NCI-H2227 (cell line): ENCODE results near the gene U2AF2.
"Not testable (repeated sequence)": the region's sequence is repeated elsewhere in the genome, so short reads cannot be mapped to it uniquely, and the experiment has no call there.

Experiments
- DNase-seq: peaks from one replicate; lab custom pipeline; 2025; ENCODE audit not compliant: unreplicated experiment; lab: John Stamatoyannopoulos, UW

U2AF2 gene

DNA sequence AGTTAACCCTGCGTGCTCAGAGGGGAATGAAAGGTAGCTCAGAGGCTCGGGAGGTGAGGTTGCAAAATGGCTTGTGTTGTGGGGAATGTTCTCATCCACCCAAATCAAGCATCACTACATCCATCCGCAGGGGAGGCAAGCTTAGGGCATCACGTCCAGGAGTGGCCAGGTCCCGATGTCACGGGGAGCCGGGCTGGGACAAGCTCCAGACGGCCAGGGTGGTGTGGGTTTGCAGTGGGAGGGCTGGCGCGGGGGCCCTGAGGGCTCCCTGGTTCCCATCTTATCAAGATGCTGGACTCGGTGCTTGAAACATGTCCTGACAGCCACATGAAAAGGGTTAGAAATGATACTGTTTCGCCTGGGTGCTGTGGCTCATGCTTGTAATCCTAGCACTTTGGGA, 46.0 kb downstream of the U2AF2 start:
- DNase-seq, result no peak

DNA sequence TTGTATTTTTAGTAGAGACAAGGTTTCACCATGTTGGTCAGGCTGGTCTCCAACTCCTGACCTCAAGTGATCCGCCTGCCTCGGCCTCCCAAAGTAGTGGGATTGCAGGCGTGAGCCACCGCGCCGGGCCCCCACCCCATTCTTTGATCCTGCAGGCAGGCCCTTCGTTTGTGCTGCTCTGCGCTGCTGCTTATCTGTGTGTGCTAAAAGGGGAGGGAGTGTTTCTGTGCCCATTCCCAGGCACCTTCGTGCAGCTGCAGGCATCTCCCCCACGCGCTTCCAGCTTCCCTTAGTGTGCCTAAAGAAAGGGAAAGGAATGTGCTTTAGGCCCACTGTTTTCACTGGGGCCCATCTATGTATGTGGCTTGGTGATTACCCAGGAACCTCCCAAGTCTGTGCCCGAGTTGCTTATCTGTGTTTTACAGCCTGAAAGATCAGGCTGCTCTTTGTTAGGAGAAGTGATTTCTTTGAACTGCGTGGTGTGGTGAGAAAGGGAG, 47.3 kb downstream of the U2AF2 start:
- DNase-seq, result no peak

DNA sequence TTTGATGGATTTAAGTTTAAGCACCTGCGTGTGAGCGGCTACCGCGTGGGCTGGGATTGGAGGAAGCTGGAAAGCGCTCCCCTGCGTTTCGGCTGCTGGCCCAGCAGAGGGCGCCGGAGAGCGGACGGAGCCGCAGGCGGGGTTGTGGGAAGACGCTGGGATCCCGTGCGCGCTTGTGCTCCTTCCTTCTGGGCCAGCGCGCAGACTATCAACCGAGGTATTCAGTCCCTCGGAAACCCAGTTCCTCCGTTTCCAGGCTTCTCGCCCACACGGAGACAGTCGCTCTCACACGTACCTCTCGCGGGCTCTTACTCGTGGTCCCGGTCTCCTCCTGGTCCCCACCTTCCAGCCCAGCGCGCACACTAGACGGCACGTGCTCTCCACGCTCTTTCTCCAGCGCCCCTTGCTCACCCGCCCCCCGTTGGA, 49.0 kb downstream of the U2AF2 start:
- DNase-seq, result no peak

DNA sequence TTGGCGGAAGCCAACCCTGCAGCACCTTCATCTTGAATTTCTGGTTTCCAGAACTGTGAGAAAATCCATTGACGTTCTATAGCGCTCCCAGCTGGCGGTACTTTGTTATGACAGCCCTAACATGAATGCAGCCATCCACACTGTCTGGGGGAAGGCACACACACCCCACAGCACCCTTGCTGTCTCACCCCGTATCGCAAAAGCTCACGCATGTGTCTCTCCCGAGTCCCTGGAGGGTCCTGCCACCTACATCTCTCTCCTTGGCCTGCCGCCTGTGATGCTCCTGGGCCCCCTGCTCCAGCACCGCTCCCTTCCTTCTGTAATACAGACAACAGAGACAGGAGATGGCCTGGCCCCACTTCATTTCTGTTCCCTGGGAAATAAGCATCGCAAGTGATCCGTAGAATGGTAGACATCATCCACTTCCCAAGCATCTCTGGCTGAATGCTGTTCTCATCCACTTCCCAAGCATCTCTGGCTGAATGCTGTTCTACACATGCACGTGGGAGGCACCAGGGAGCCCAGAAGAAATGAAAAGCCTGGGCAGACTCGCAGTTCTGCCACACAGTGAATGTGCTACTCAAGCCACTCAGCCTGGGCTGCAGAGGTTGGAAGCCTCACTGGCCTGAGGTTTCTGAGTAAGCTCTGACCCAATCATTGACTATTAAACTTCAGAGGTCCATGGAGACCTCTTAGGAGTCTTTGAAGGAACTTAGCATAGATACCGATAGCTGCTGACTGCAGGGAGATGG, 49.8 kb downstream of the U2AF2 start:
- DNase-seq, result no peak

DNA sequence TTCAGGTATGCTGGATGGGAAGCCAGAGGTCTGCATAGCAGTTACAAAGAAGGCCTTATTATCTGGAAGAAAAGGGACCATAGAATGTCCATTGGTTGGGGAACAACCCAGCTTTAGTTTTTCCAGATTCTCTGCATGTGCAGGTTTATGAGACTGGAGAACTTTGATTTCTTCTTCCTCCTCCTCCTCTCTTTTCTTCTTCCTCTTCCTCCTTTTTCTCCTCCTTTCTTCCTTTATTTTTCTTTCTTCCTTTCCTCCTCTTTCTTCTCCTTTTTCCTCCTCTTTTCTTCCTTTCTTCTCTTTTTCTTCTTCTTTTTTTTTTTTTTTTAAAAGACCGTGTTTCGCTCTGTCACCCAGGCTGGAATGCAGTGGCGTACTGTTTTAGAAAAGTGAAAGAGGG, 51.1 kb downstream of the U2AF2 start:
- DNase-seq, result no peak

DNA sequence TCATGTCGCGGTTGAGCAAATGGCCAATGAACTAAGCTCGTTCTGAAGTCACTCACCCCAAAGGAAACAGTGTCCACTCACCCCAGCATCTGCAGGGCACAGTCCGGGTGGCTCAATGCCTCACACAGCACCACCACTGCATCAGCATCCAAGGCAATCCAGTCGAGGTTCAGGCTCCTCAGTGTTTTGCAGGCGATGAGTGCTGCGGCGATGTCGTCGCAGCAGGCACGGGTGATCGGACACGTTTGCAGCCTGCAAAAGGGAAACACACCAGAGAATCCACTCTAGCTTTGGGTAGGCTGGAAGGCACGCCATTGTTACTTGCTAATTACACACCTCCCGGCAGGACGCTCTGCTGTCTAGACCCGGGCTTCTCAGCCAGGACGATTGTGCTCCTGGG, 56.9 kb downstream of the U2AF2 start:
- no peak for DNase-seq

DNA sequence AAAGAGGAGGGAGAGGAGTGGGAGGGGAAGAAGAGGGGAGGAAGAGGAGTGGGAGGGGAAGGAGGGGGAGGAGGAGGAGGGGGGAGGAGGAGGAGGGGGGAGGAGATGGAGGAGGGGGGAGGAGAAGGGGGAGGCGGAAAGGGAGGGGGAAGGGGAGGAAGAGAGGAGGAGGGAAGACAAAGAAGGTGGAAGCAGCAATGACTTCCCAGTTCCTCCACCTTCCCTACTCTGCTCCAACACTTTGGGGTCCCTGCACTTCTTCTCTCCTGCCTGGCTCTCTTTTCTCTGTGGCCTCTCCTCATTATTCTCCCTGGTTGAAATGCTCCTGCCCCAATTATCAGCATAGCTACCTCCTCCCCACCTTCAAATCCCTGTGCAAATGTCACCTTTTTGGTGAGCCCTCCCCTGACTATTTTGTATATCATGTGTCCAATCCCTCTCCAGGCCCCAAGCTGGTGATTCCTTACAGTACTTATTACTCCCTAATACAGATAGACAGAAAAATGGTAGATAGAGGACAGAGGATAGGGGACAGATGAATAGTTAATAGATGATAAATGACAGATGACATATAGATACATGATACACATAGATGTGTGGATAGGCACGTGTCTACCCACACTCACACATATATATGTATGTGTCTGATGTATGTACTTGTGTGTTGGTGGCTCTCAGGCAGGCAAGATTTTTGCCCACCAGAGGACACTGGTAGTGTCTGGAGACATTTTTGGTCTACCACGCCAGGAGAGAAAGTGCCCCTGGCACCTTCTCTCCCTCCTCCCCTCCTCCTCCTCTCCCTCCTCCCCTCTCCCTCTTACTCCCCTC, 58.2 kb downstream of the U2AF2 start:
- no peak for DNase-seq

DNA sequence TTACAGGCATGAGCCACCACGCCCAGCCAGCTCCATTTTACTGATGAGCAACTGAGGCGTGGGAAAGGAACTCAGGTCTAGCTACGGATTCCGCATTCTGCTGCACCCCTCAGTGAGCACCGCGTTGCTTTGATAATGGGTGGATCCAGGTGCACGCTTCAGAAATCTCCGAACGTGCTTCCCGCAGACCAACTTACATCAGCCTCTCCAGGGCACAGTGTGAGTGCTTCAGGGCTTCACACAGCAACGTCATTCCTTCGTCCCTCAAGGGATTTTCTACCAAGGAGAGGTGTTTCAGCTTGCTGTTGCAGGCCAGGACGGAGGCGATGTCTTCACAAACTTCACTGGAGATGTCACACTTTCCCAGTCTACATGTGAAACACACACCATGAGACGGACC, 61.7 kb downstream of the U2AF2 start:
- no peak for DNase-seq

DNA sequence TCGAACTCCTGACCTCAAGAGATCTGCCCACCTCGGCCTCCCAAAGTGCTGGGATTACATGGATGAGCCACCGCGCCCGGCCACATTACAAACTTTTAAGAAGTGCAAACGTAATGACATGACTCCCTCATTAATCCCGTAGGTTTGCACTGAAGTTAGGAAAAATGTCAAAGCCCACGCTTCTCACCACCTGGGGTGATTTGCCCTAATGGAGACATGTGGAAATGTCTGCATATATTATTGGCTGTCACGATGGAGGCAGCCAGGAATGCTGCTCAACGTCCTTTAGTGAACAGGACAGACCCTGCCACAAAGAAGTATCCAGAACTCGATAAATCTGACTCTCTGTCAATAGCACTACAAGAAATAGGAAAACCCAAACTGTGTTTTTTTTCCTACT, 62.4 kb downstream of the U2AF2 start:
- no peak for DNase-seq

DNA sequence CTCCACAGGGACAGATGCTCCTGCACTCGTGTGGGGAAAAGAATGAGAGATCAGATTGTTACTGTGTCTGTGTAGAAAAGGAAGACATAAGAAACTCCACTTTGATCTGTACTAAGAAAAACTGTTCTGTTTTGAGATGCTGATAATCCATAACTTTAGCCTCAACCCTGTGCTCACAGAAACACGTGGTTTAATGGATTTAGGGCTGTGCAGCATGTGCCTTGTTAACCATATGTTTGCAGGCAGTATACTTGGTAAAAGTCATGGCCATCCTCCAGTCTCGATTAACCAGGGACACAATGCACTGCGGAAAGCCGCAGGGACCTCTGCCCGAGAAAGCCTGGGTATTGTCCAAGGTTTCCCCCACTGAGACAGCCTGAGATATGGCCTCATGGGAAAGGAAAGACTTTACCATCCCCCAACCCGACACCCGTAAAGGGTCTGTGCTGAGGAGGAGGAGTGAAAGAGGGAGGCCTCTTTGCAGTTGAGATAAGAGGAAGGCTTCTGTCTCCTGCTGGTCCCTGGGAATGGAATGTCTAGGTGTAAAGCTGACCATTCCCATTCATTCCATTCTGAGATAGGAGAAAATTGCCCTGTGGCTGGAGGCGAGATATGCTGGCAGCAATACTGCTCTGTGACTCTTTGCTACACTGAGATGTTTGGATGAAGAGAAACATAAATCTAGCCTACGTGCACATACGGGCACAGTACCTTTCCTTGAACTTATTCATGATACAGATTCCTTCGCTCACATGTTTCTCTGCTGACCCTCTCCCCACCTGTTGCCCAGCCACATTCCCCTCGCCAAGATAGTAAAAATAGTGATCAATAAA, 63.3 kb downstream of the U2AF2 start:
- DNase-seq, result not testable (repeated sequence)

DNA sequence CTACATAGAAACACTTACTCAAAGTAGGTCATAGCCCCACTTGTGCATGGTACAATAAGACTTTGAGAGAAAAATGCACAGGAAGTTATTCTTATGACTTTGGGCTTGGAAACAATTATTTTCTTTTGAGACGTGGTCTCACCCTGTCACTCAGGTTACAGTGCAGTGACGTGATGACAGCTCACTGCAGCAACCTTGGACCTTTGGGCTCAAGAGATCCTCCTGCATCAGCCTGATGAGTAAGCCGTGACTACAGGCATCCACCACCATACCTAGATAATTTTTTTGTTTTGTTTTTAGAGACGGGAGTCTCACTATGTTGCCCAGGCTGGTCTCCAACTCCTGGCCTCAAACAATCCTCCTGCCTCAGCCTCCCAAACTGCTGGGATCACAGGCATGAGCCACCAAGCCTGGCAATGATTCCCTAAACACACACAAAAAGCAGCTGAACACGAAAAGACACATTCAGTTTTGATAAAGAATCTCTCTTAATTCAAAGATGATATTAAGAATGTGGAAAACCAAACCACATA, 65.4 kb downstream of the U2AF2 start:
- DNase-seq, result no peak

DNA sequence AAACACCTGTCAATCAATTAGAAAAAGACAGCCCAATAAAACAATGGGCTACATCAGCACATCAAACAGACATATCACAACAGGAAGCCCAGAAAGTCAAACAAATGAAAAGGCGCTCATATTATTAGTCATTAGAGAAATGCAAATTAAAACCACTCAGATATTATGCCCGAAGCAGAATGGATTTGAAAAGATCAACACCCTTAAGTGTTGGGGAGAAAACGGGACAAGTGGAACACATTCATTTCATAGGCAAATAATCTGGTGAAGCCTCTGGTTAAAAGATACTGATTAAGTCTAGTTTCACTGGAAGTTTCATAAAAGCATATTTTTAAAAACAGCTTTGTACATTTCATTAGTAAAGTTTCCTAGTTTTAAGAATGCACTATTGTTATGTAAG, 66.0 kb downstream of the U2AF2 start:
- no peak for DNase-seq

DNA sequence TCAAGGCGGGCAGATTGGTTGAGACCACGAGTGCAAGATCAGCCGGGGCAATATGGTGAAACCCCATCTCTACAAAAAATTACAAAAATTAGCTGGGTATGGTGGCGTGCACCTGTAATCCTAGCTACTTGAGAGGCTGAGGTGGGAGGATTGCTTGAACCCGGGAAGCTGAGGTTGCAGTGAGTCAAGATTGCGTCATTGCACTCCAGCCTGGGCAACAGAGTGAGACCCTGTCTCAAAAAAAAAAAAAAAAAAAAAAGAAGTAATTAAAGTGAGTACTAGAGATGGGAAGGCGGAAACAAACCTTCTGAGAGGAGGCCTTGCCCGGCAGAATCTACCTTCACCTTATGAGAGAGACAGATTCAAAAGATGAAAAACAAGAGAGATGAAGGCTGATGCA, 68.7 kb downstream of the U2AF2 start:
- DNase-seq, result no peak
